Astrocyte of the spinal cord (primary cell): ENCODE data around the gene CDHR2.

ENCODE experiments used
- DNase-seq: peaks from one replicate; pipeline ENCODE4 v3.0.0; 2011; ENCODE audit warnings: low read depth, low spot score
- H3K4me3 ChIP-seq: 2 replicates; pipeline ENCODE4 v1.5.1; 2011; ENCODE audit warnings: low read depth, mild to moderate bottlenecking, low read length, moderate library complexity
- in situ Hi-C: cut with HindIII; loops from 2 replicates; pipeline ENCODE4 v1.10.0; 2017; ENCODE audit warnings: low sequenced_read_pairs
- TF ChIP-seq, protein P1 (sequence below): IDR thresholded peaks from 2 replicates; pipeline ENCODE4 v1.5.1; 2012; ENCODE audit warnings: low read depth, mild to moderate bottlenecking, low read length, inconsistent platforms

The CDHR2 gene

GRCh38 chr5:176632745-176633144 is 83.6 kb downstream of the CDHR2 start:
- TF ChIP-seq, protein P1, sequence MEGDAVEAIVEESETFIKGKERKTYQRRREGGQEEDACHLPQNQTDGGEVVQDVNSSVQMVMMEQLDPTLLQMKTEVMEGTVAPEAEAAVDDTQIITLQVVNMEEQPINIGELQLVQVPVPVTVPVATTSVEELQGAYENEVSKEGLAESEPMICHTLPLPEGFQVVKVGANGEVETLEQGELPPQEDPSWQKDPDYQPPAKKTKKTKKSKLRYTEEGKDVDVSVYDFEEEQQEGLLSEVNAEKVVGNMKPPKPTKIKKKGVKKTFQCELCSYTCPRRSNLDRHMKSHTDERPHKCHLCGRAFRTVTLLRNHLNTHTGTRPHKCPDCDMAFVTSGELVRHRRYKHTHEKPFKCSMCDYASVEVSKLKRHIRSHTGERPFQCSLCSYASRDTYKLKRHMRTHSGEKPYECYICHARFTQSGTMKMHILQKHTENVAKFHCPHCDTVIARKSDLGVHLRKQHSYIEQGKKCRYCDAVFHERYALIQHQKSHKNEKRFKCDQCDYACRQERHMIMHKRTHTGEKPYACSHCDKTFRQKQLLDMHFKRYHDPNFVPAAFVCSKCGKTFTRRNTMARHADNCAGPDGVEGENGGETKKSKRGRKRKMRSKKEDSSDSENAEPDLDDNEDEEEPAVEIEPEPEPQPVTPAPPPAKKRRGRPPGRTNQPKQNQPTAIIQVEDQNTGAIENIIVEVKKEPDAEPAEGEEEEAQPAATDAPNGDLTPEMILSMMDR: no peak
- H3K4me3 ChIP-seq: no peak overlapping the region
- DNase-seq: no peak
- in situ Hi-C loops: no loop called here

GRCh38 chr5:176633598-176633997 is 84.5 kb downstream of the CDHR2 start:
- TF ChIP-seq, protein P1: no peak
- in situ Hi-C loops: no loop called here

DNA sequence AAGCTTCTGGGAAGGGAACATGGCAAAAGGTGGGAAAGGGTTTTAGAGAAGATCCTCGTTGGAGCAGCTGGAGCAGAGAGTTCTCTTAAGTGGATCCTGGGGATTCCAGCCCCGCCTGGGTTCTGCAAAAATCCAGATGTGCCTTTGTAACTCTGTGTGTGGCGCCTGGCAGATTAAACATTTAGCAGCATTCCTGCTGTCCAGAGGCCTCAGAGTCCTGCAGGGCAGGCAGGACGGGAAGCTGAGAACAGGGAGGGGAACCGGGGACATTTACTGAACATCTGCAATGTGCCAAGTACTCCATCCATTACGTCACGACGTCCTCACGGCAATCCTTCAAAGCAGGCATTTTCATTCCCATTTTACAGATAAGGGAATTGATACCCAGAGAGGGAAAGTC is 87.3 kb downstream of the CDHR2 start:
- DNase-seq: no peak

More at GRCh38 chr5:176633598-176633997, 84.5 kb downstream of the CDHR2 start:
- no peak overlapping the region for H3K4me3 ChIP-seq
- no peak for DNase-seq

GRCh38 chr5:176637556-176637955 is 88.4 kb downstream of the CDHR2 start:
- TF ChIP-seq, protein P1: no peak
- no peak for DNase-seq
- in situ Hi-C loops: no loop called here
- H3K4me3 ChIP-seq: no peak overlapping the region

More for the DNA sequence above, 87.3 kb downstream of the CDHR2 start:
- H3K4me3 ChIP-seq: no peak overlapping the region
- TF ChIP-seq, protein P1: no peak
- in situ Hi-C loops: no loop called here

- TF ChIP-seq, protein P1: no peak
- H3K4me3 ChIP-seq: no peak overlapping the region
- DNase-seq: no peak
- in situ Hi-C loops: no loop called here
Observed at GRCh38 chr5:176638437-176638836, 89.3 kb downstream of the CDHR2 start.

GRCh38 chr5:176639208-176639607 is 90.1 kb downstream of the CDHR2 start:
- H3K4me3 ChIP-seq: no peak overlapping the region
- TF ChIP-seq, protein P1: no peak
- DNase-seq: no peak
- in situ Hi-C loops: no loop called here

DNA sequence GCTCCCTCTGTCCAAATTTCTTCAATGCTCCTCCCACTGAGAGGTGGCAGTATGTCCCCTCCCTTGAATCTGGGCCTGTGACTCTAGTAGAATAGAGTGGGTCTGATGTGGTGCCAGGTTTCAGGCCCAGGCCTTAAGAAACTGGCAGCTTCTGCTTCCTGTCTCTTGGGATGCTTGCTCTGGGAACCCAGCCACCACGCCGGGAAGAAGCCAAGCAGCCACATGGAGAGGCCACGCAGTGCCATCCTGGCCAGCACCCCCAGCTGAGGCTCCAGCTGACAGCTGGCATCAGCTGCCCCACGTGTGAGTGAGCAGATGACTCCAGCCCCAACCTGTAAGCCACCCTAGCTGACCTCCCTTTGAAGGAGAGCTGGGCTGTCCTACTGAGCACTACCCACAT is 90.8 kb downstream of the CDHR2 start:
- H3K4me3 ChIP-seq: no peak overlapping the region
- in situ Hi-C loops: no loop called here
- no peak for DNase-seq
- TF ChIP-seq, protein P1: no peak
